ENCODE measurements around the gene SOD3. TPM values are rescaled to one million over a fixed set of nuclear protein-coding genes. Genes with fewer than 3 reads are reported as not detected.
A peak's percentile ranks its signal among the peaks of the same experiment; 100 is the strongest.

SOD3 gene
- total RNA-seq, 1 donor from 2014 or later = 8.6 TPM

DNA sequence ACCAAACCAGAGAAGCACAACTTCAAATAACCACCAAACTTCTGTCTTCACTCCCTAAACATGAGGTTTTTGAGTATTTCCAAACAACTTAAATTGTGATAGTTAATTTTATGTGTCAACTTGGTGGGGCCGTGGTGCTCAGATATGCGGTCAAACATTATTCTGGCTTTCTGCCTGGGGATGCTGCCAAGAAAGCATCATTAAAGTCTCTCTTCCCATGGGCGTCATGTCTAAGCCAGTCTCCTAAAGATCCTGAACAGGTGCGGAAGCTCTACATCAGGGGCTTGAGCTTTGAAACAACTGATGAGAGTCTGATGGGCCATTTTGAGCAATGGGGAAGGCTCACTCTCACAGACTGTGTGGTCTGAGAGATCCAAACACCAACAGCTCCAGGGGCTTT is 24.1 kb upstream of the SOD3 start:
- Histone ChIP-seq H3K4me3 (ENCODE audit: insufficient read depth, low read depth, low read length) (no peak overlapping the region), H3K27me3 (ENCODE audit: insufficient read depth, low read length) (no peaks in the 10 kb centered on the region), H3K36me3 (ENCODE audit: insufficient read depth, low read length) (no peaks in the 10 kb centered on the region), H3K4me1 (ENCODE audit: insufficient read depth, low read length) (peaks cover 20% of the 10 kb centered on the region), H2AFZ (ENCODE audit: low read depth, low read length) (no peak overlapping the region), H3K27ac (ENCODE audit: low read depth, low read length) (peak overlapping the region; percentile 93), H3K79me2 (ENCODE audit: insufficient read depth, low read length) (no peaks in the 10 kb centered on the region), H3K9ac (ENCODE audit: low read length) (no peak overlapping the region), H4K20me1 (ENCODE audit: insufficient read depth, low read length) (no peaks in the 10 kb centered on the region), H3K4me2 (ENCODE audit: low read length) (no peak overlapping the region), H3K9me3 (ENCODE audit: insufficient read depth, low read depth, low read length) (no peaks in the 10 kb centered on the region)
- DNase-seq (ENCODE audit: low read depth) (peak; percentile 72), FAIRE-seq (no peak)
- H3K36me3 Mint-ChIP-seq (ENCODE audit: low read depth, unreplicated experiment) = no peaks in the 10 kb centered on the region
- H3K27me3 Mint-ChIP-seq (ENCODE audit: low read depth, unreplicated experiment) = no peaks in the 10 kb centered on the region
- TF ChIP-seq, protein P1, sequence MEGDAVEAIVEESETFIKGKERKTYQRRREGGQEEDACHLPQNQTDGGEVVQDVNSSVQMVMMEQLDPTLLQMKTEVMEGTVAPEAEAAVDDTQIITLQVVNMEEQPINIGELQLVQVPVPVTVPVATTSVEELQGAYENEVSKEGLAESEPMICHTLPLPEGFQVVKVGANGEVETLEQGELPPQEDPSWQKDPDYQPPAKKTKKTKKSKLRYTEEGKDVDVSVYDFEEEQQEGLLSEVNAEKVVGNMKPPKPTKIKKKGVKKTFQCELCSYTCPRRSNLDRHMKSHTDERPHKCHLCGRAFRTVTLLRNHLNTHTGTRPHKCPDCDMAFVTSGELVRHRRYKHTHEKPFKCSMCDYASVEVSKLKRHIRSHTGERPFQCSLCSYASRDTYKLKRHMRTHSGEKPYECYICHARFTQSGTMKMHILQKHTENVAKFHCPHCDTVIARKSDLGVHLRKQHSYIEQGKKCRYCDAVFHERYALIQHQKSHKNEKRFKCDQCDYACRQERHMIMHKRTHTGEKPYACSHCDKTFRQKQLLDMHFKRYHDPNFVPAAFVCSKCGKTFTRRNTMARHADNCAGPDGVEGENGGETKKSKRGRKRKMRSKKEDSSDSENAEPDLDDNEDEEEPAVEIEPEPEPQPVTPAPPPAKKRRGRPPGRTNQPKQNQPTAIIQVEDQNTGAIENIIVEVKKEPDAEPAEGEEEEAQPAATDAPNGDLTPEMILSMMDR (IDR thresholded peaks at IDR 0.05; ENCODE audit: insufficient read depth, low read depth, low read length) = no peak
- TF ChIP-seq EZH2 (IDR thresholded peaks at IDR 0.05; ENCODE audit: insufficient read depth, low read length) = no peak
- H3K4me3 Mint-ChIP-seq (ENCODE audit: unreplicated experiment) = no peak overlapping the region
- H3K4me1 Mint-ChIP-seq (ENCODE audit: low read depth, unreplicated experiment) = peaks cover 24% of the 10 kb centered on the region
- H3K9me3 Mint-ChIP-seq (ENCODE audit: unreplicated experiment) = peaks cover 4% of the 10 kb centered on the region
- H3K27ac Mint-ChIP-seq (ENCODE audit: unreplicated experiment) = no peak overlapping the region

DNA sequence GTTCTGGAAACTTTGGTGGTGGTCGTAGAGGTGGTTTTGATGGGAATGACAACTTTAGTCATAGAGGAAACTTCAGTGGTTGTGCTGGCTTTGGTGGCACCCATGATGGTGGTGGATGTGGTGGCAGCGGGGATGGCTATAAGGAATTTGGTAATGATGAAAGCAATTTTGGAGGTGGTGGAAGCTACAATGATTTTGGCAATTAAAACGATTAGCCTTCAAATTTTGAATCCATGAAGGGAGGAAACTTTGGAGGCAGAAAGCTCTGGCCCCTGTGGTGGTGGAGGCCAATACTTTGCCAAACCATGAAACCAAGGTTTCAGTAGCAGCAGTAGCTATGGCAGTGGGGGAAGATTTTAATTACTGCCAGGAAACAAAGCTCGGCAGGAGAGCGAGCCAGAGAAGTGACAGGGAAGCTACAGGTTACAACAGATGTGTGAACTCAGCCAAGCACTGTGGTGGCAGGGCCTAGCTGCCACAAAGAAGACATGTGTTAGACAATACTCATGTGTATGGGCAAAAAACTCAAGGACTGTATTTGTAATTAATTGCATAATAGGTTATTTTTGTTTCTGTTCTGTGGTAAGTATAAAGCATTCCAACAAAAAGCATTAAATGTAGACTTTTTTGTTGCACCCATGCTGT is 23.2 kb upstream of the SOD3 start:
- DNase-seq (ENCODE audit: low read depth) (no peak), FAIRE-seq (no peak)
- Histone ChIP-seq H3K36me3 (ENCODE audit: insufficient read depth, low read length) (no peaks in the 10 kb centered on the region), H4K20me1 (ENCODE audit: insufficient read depth, low read length) (no peaks in the 10 kb centered on the region), H3K27ac (ENCODE audit: low read depth, low read length) (no peak overlapping the region), H3K27me3 (ENCODE audit: insufficient read depth, low read length) (no peaks in the 10 kb centered on the region), H3K4me1 (ENCODE audit: insufficient read depth, low read length) (peaks cover 20% of the 10 kb centered on the region), H3K9me3 (ENCODE audit: insufficient read depth, low read depth, low read length) (no peaks in the 10 kb centered on the region), H3K9ac (ENCODE audit: low read length) (no peak overlapping the region), H3K79me2 (ENCODE audit: insufficient read depth, low read length) (no peaks in the 10 kb centered on the region), H3K4me2 (ENCODE audit: low read length) (no peak overlapping the region), H2AFZ (ENCODE audit: low read depth, low read length) (no peak overlapping the region), H3K4me3 (ENCODE audit: insufficient read depth, low read depth, low read length) (no peak overlapping the region)
- Mint-ChIP-seq H3K9me3 (ENCODE audit: unreplicated experiment) (peaks cover 4% of the 10 kb centered on the region), H3K4me1 (ENCODE audit: low read depth, unreplicated experiment) (peaks cover 24% of the 10 kb centered on the region), H3K36me3 (ENCODE audit: low read depth, unreplicated experiment) (no peaks in the 10 kb centered on the region), H3K27ac (ENCODE audit: unreplicated experiment) (no peak overlapping the region), H3K4me3 (ENCODE audit: unreplicated experiment) (no peak overlapping the region), H3K27me3 (ENCODE audit: low read depth, unreplicated experiment) (no peaks in the 10 kb centered on the region)
- no peak for TF ChIP-seq EZH2 (IDR thresholded peaks at IDR 0.05; ENCODE audit: insufficient read depth, low read length)
- TF ChIP-seq, protein P1 (IDR thresholded peaks at IDR 0.05; ENCODE audit: insufficient read depth, low read depth, low read length) = no peak

DNA sequence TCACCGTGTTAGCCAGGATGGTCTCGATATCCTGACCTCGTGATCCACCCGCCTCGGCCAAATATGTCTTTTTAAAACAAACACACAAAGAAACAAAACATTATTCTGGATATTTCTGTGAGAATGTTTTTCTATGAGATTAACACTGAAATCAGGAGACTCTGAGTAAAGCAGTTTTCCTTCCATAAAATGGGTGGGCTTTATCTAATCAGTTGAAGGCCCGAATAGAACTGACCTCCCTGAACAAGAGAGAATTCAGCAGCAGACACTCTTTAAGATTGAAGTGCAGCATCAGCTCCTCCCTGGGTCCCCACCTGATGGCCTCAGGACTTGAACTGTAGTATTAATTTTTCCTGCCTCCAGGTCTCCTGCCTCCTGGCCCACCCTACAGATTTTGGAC is 22.4 kb upstream of the SOD3 start:
- Histone ChIP-seq H3K4me2 (ENCODE audit: low read length) (no peak overlapping the region), H3K9ac (ENCODE audit: low read length) (no peak overlapping the region), H3K27ac (ENCODE audit: low read depth, low read length) (no peak overlapping the region), H2AFZ (ENCODE audit: low read depth, low read length) (no peak overlapping the region), H3K4me1 (ENCODE audit: insufficient read depth, low read length) (peaks cover 24% of the 10 kb centered on the region), H3K27me3 (ENCODE audit: insufficient read depth, low read length) (no peaks in the 10 kb centered on the region), H3K79me2 (ENCODE audit: insufficient read depth, low read length) (no peaks in the 10 kb centered on the region), H3K36me3 (ENCODE audit: insufficient read depth, low read length) (no peaks in the 10 kb centered on the region), H3K9me3 (ENCODE audit: insufficient read depth, low read depth, low read length) (no peaks in the 10 kb centered on the region), H4K20me1 (ENCODE audit: insufficient read depth, low read length) (no peaks in the 10 kb centered on the region), H3K4me3 (ENCODE audit: insufficient read depth, low read depth, low read length) (no peak overlapping the region)
- H3K4me1 Mint-ChIP-seq (ENCODE audit: low read depth, unreplicated experiment) = peaks cover 24% of the 10 kb centered on the region
- H3K27ac Mint-ChIP-seq (ENCODE audit: unreplicated experiment) = no peak overlapping the region
- no peaks in the 10 kb centered on the region for H3K27me3 Mint-ChIP-seq (ENCODE audit: low read depth, unreplicated experiment)
- no peak for FAIRE-seq
- no peaks in the 10 kb centered on the region for H3K36me3 Mint-ChIP-seq (ENCODE audit: low read depth, unreplicated experiment)
- peaks cover 4% of the 10 kb centered on the region for H3K9me3 Mint-ChIP-seq (ENCODE audit: unreplicated experiment)
- DNase-seq (ENCODE audit: low read depth) = no peak
- no peak for TF ChIP-seq EZH2 (IDR thresholded peaks at IDR 0.05; ENCODE audit: insufficient read depth, low read length)
- H3K4me3 Mint-ChIP-seq (ENCODE audit: unreplicated experiment) = no peak overlapping the region

Measured in astrocyte (in vitro differentiated cells and primary cell).